GM18870 (cell line): Measurements from ENCODE around the gene SH2D3C.
A peak's percentile ranks its signal among the peaks of the same experiment; 100 is the strongest.
"Not testable (repeated sequence)": the region's sequence is repeated elsewhere in the genome, so short reads cannot be mapped to it uniquely, and the experiment has no call there.

Source experiments
- ATAC-seq: cut with Tn5 transposase; IDR thresholded peaks from one replicate; pipeline ENCODE4 v1.9.1; 2021; ENCODE audit warnings: moderate library complexity; ENCODE audit not compliant: unreplicated experiment

The SH2D3C gene

GRCh38 chr9:127785933-127786772 lies 7.7 kb upstream of the SH2D3C start, which contains the start of gene CDK9:
Gene CDK9, plus strand, starts transcription at chr9:127786034. Its CDS starts 115 bp downstream, at chr9:127786149.
- peak; percentile 31 for ATAC-seq

GRCh38 chr9:127785023-127785932 lies 6.8 kb upstream of the SH2D3C start:
- peak; percentile 28 for ATAC-seq

DNA sequence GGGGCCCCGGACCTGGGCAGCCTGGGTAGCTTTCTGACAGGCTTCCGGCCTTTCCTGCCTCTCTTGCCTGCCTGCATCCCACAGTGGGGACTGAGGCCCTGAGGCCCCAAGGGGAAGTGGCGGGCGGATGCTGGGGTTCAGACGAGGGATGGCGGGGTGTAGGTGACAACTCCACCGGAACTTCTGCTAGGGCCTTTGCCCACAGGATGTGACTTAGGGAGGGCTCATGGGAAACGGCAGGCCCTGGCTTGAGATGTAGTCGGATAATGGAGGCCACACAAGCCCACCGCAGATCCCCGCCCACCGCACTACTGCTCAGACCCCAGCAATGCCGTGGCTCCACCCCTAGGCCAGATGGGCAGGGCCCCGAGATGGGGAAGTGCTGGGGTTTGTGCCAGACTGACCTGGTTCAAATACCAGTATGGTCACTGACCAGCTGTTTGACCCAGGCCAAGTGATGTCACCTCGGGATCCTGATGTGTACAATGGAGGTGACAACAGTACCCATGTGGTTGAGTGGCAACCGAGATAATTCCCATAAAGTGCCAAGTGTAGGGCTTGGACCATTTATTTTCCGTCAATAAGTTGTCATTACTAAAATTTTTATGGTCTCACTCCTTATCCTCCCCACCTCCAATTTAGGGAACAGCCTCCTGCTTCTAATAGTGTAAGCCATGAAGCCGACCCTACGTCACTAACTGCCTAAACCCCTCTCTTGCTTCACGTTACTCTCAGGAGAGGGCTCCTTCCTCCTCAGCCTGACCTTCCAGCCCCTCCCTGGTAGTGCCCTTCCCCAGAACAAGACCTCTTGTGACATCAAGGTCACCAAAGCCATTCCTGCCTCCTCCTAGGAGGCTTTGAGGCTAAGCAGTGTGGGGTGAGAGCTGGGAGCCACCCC lies 4.9 kb upstream of the SH2D3C start:
- no peak for ATAC-seq

GRCh38 chr9:127781806-127782205 lies 3.3 kb upstream of the SH2D3C start:
- no peak for ATAC-seq

DNA sequence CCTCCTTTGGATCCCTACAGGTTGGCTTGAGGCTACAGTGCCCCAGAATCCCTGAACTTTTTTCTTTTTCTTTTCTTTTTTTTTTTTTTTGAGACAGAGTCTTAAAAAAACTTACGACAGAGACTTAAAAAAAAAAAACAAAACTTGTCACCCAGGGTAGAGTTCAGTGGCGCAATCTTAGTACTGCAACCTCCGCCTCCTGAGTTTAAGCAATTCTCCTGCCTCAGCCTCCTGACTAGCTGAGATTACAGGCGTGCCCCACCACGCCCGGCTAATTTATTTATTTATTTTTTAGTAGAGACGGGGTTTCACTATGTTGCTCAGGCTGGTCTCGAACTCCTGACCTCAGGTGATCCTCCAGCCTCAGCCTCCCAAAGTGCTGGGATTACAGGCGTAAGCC lies 2.4 kb upstream of the SH2D3C start:
- ATAC-seq = not testable (repeated sequence)

- ATAC-seq = no peak
These were observed 1.8 kb upstream of the SH2D3C start for GRCh38 chr9:127780126-127780885.

- peak; percentile 37 for ATAC-seq
These were observed 893 bp upstream of the SH2D3C start for GRCh38 chr9:127779136-127779981.

DNA sequence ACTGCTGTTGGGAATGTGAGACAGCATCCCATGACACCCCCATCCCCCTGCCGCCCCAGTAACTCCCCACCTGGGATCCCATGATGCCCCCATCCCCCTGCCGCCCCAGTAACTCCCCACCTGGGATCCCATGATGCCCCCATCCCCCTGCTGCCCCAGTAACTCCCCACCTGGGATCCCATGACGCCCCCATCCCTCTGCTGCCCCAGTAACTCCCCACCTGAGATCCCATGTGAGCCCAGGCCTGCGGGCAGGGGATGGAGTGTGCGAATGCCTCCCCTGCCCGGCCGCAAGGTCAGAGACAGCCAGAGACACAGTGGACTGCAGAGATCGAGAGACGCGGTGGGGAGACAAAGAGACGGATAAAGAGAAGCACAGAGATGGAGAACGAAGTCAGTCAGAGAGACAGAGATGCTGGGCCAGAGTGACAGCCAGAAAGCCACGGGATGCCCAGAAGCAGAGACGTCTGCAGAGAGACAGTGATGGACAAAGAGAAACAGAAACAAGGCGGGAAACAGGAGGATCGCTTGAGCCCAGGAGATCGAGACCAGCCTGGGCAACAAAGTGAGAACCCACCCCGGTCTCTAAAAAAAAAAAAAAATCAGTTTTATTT lies 992 bp downstream of the SH2D3C start:
- no peak for ATAC-seq

- no peak for ATAC-seq
These were observed 1.6 kb downstream of the SH2D3C start for GRCh38 chr9:127776924-127777289.

DNA sequence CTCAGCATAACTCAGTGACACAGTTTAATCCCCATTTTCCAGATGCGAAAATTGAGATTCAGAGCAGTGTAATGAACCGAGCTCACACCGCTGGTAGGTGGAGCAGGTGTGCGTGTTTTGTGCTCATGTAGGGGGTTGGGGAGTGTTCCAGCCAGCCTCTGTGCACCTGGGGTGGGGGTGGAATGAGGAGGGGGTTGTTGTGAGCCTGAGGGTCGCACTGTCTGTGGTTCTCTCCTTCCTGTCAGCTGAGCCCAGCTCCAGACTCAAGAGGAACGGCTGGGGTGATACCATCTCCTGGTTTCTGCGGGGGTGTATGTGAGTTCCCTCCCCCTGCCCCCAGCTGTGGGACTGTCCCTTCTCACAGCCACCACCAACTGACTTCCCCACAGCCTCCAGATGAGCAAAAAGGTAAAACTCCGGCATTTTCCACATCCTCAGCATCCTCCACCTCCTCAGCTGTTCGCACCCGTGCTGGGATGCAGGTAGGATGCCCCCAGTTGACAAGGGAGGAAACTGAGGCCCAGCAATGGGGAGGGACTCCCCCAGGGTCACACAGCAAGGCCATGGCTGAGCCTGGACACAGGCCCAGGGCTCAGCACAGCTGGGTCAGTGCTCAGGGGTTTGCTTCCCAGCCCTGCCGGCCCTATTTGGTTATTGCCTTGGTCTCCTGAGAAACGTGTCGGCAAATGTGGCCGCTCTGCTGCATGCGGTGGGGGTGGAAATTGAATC lies 2.1 kb downstream of the SH2D3C start:
- ATAC-seq = no peak

GRCh38 chr9:127773981-127774380 lies 4.5 kb downstream of the SH2D3C start:
- no peak for ATAC-seq

- ATAC-seq = no peak
These were observed 5.2 kb downstream of the SH2D3C start for GRCh38 chr9:127773272-127773671.

- no peak for ATAC-seq
These were observed 5.9 kb downstream of the SH2D3C start for GRCh38 chr9:127772603-127773002.

- no peak for ATAC-seq
These were observed 6.8 kb downstream of the SH2D3C start for GRCh38 chr9:127771570-127772189.

DNA sequence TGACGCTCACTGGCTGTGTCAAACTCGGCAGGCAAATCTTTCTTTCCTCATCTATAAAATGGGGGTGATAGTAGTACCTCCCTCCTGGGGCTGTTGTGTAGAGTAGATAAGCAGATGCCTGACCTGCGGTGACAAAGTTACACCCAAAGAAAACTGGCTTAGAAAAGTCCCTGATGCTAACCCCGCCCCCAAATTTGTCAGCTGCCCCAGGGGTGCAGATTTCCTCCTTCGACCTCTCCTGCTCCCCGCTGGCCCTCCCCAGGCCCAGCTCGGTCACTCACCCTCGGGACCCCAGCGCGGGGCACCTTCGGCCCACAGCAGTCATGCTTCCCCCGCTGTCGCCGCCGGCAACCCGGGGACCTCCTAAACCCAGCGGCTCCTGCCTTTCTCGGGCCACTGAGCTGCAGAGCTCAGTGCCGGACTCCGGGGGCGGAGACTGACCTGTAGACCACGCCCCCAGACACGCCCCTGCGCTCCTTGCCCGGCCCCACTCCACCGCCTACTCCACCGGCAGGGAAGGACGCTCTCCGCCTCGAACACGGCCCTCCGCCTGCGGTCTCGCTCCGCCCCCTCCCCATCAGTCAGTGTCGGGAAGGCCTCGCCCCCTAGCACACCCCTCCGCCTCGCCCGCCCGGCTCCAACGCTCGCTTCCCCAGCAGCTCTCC lies 7.4 kb downstream of the SH2D3C start:
- peak; percentile 74 for ATAC-seq

GRCh38 chr9:127770583-127770904 lies 7.9 kb downstream of the SH2D3C start:
- no peak for ATAC-seq

GRCh38 chr9:127769929-127770582 lies 8.4 kb downstream of the SH2D3C start:
- ATAC-seq = no peak
